Measurements from ENCODE around the gene RAP1GDS1.

DNA sequence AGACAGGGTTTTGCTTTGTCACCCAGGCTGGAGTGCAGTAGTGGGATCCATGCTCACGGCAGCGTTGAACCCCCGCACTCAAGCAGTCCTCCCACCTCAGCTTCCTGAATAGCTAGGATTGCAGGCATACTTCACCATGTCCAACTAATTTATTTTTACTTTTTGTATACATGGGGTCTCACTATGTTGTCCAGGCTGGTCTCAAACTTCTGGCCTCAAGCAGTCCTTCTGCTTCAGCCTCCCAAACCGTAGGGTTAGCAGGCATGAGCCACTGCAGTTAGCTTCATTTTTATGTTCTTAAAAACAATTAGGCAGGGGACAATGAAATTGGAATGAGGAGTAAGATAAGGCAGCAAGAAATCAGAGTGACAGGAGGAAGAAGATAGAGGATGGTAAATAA lies 50.5 kb downstream of the RAP1GDS1 start:
- no peak for TF ChIP-seq NCOA5 (CRISPR knock-in tag; IDR thresholded peaks at IDR 0.05)
- TF ChIP-seq, protein P1, sequence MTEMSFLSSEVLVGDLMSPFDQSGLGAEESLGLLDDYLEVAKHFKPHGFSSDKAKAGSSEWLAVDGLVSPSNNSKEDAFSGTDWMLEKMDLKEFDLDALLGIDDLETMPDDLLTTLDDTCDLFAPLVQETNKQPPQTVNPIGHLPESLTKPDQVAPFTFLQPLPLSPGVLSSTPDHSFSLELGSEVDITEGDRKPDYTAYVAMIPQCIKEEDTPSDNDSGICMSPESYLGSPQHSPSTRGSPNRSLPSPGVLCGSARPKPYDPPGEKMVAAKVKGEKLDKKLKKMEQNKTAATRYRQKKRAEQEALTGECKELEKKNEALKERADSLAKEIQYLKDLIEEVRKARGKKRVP (CRISPR knock-in tag; IDR thresholded peaks at IDR 0.05): no peak
- TF ChIP-seq, protein P2, sequence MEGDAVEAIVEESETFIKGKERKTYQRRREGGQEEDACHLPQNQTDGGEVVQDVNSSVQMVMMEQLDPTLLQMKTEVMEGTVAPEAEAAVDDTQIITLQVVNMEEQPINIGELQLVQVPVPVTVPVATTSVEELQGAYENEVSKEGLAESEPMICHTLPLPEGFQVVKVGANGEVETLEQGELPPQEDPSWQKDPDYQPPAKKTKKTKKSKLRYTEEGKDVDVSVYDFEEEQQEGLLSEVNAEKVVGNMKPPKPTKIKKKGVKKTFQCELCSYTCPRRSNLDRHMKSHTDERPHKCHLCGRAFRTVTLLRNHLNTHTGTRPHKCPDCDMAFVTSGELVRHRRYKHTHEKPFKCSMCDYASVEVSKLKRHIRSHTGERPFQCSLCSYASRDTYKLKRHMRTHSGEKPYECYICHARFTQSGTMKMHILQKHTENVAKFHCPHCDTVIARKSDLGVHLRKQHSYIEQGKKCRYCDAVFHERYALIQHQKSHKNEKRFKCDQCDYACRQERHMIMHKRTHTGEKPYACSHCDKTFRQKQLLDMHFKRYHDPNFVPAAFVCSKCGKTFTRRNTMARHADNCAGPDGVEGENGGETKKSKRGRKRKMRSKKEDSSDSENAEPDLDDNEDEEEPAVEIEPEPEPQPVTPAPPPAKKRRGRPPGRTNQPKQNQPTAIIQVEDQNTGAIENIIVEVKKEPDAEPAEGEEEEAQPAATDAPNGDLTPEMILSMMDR (CRISPR knock-in tag; IDR thresholded peaks at IDR 0.05): no peak
- TF ChIP-seq POLR2AphosphoS5 (IDR thresholded peaks at IDR 0.05; ENCODE audit: low read depth, low read length): no peak
- TF ChIP-seq ASH2L (IDR thresholded peaks at IDR 0.05; ENCODE audit: insufficient read length, low read depth, low read length): no peak

All from HepG2 (cell line).